HG03196 (cell line): ENCODE results near the gene KCNJ12.
"Not testable (repeated sequence)": the region's sequence is repeated elsewhere in the genome, so short reads cannot be mapped to it uniquely, and the experiment has no call there.

Experiments
- ATAC-seq: cut with Tn5 transposase; IDR thresholded peaks from one replicate; pipeline ENCODE4 v1.9.1; 2021; ENCODE audit not compliant: unreplicated experiment

Gene KCNJ12

GRCh38 chr17:21404956-21405731 is 29.0 kb downstream of the KCNJ12 start:
- ATAC-seq = not testable (repeated sequence)

DNA sequence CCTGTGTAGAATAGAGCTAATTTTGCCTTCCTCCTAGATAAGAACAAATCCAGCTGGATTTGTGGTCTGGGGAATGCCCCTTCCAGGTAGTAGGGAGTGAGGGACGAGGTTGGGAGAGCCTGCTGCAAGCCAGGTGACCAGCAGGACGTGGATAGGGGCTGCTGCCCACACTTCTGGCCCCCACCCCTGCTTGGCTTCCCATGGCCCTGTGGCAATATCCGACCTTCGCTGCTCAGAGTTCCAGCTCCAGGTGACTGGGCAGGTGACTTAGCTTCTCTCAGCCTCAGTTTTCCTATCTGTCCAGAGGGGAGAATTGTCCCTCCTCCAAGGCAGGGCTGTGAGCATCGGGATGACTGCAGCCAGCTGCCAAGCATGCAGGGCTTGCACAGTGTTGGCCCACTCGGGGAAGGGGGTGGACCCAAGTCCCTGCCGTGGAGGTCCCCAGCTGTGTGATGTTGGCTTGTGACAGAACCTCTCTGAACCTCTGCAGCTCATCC is 29.8 kb downstream of the KCNJ12 start:
- not testable (repeated sequence) for ATAC-seq

GRCh38 chr17:21406616-21407404 is 30.7 kb downstream of the KCNJ12 start:
- ATAC-seq = not testable (repeated sequence)

GRCh38 chr17:21407752-21408151 is 31.6 kb downstream of the KCNJ12 start:
- ATAC-seq = not testable (repeated sequence)

GRCh38 chr17:21408224-21408623 is 32.1 kb downstream of the KCNJ12 start:
- ATAC-seq = not testable (repeated sequence)

- ATAC-seq = not testable (repeated sequence)
These were observed 32.7 kb downstream of the KCNJ12 start for GRCh38 chr17:21408766-21409300.

- ATAC-seq = not testable (repeated sequence)
These were observed 33.2 kb downstream of the KCNJ12 start for GRCh38 chr17:21409388-21409787.

GRCh38 chr17:21409971-21410370 is 33.8 kb downstream of the KCNJ12 start:
- not testable (repeated sequence) for ATAC-seq

- not testable (repeated sequence) for ATAC-seq
These were observed 34.2 kb downstream of the KCNJ12 start for GRCh38 chr17:21410371-21410770.

- ATAC-seq = not testable (repeated sequence)
These were observed 34.9 kb downstream of the KCNJ12 start for GRCh38 chr17:21410906-21411678.

DNA sequence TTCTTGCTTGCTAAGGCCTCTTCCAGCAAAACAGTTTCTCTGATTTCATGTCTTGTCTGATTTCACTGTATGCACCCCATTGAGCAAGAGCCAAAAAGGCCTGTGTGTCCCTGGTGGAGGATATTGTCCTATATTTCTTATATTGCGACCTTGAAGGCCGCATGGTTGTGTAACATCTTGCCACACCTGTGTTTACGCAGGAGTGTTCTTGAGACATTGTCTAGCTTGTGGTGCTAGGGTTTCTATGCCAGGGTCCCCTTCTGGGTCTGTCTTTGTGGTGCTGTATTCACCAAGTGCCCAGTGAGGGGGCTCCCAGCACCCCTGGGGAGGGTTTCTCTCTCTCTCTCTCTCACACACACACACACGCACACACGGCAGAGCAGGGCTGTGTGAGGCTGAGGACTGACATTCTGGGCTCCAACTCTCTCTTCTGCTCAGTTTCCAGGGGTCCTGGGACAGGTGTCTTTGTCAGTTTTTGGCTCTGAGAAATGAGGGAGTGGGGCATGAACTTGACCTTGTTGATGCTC is 35.6 kb downstream of the KCNJ12 start:
- ATAC-seq = not testable (repeated sequence)

- not testable (repeated sequence) for ATAC-seq
These were observed 36.1 kb downstream of the KCNJ12 start for GRCh38 chr17:21412207-21412681.

GRCh38 chr17:21413570-21414279 is 37.6 kb downstream of the KCNJ12 start:
- not testable (repeated sequence) for ATAC-seq

DNA sequence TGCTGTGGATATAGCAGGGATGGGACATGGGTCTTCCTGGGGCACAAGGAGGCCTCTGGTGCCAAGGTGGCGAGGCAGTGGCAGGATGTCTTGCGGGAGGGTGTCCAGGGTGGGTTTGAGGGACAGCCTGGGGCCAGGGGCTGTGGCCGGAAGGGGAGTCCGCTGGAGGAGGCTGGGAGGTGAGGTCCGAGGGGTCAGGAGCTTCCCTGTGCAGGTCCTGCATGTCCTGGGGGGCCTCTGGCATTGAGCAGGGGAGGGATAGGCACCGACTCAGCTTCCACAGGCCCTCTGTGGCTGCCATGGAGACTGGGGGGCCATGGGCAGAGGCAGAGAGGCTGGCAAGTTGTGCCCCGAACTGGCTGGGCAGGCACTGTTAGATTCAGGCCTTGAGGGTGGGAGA is 38.5 kb downstream of the KCNJ12 start:
- ATAC-seq = not testable (repeated sequence)

- not testable (repeated sequence) for ATAC-seq
These were observed 39.2 kb downstream of the KCNJ12 start for GRCh38 chr17:21415166-21415990.

- not testable (repeated sequence) for ATAC-seq
These were observed 40.4 kb downstream of the KCNJ12 start for GRCh38 chr17:21416471-21416981.

- not testable (repeated sequence) for ATAC-seq
These were observed 41.2 kb downstream of the KCNJ12 start for GRCh38 chr17:21417349-21417748.

DNA sequence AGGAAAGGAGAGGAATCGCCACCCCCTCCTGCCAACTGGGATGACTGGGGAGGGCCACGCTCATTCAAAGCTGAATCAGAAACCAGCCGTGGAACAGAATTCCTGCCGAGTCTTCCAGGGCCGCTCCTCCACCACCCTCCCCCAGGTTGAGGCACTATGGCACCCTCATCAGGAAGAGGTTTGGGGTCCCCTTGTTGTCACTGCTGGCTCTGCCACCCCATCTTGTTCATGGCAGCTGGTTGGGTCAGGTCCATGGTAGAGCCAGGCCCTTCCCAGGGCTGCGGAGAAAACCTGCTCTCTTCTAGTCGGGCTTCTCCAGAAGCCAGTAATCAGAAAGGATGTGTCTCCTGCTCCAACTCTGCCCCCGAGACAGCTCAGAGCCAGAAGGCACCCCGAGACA is 41.8 kb downstream of the KCNJ12 start:
- ATAC-seq = no peak
